Stimulated activated CD4-positive, alpha-beta T cell treated with anti-CD3 and anti-CD28 coated beads, Interleukin-15, amount 100 ng/mL, for 48 hours (primary cell): ENCODE measurements around the gene CREG2.

ENCODE experiments used
- DNase-seq, 2 donors: peaks; one replicate each; pipeline ENCODE4 v3.0.0-alpha.2; 2020; ENCODE audit warnings: low read depth in 2 of 2

The CREG2 gene

GRCh38 chr2:101409699-101410098 is 22.4 kb upstream of the CREG2 start:
- DNase-seq, result no peak

GRCh38 chr2:101408925-101409324 is 21.6 kb upstream of the CREG2 start:
- DNase-seq, result no peak

- no peak for DNase-seq
These were observed 18.1 kb upstream of the CREG2 start for GRCh38 chr2:101405351-101405899.

GRCh38 chr2:101403745-101404144 is 16.4 kb upstream of the CREG2 start:
- DNase-seq, result no peak

GRCh38 chr2:101402630-101403029 is 15.3 kb upstream of the CREG2 start:
- no peak for DNase-seq

GRCh38 chr2:101401906-101402305 is 14.6 kb upstream of the CREG2 start:
- no peak for DNase-seq

GRCh38 chr2:101401326-101401665 is 14.0 kb upstream of the CREG2 start:
- DNase-seq, result no peak

- DNase-seq, result no peak
These were observed 13.4 kb upstream of the CREG2 start for GRCh38 chr2:101400506-101401325.

GRCh38 chr2:101400048-101400447 is 12.7 kb upstream of the CREG2 start:
- DNase-seq, result no peak

GRCh38 chr2:101399021-101399799 is 11.9 kb upstream of the CREG2 start:
- DNase-seq, result no peak

GRCh38 chr2:101398116-101398821 is 11.0 kb upstream of the CREG2 start:
- DNase-seq, result no peak

- DNase-seq, result no peak
These were observed 9.0 kb upstream of the CREG2 start for GRCh38 chr2:101396316-101396717.

- DNase-seq, result no peak
These were observed 8.4 kb upstream of the CREG2 start for GRCh38 chr2:101395545-101396315.

- no peak for DNase-seq
These were observed 929 bp upstream of the CREG2 start for GRCh38 chr2:101388232-101388631.

GRCh38 chr2:101386599-101387150 is 628 bp downstream of the CREG2 start:
- no peak for DNase-seq

GRCh38 chr2:101383016-101383541 is 4.2 kb downstream of the CREG2 start:
- no peak for DNase-seq

GRCh38 chr2:101382442-101382841 is 4.9 kb downstream of the CREG2 start:
- no peak for DNase-seq

GRCh38 chr2:101380376-101380775 is 6.9 kb downstream of the CREG2 start:
- DNase-seq, result no peak

- DNase-seq, result no peak
These were observed 8.2 kb downstream of the CREG2 start for GRCh38 chr2:101379091-101379490.

GRCh38 chr2:101375653-101376052 is 11.7 kb downstream of the CREG2 start:
- no peak for DNase-seq
